Transverse colon (tissue), 4 donors: ENCODE results near the gene SEC61A1.

Experiments used
- CTCF ChIP-seq, 5 experiments: fragments of 200-600 bp in 3 of 5; fragments of 450-650 bp in 2 of 5; sonication (generic) in 3 of 5; IDR thresholded peaks; 1 replicate in 2 of 5; 2 replicates in 3 of 5; pipeline ENCODE4 v1.5.1; 2016 to 2017; ENCODE audit warnings: antibody characterized with exemption in 5 of 5, inconsistent platforms in 3 of 5, mild to moderate bottlenecking in 2 of 5, moderate library complexity in 1 of 5
- POLR2A ChIP-seq: fragments of 450-650 bp; IDR thresholded peaks from one replicate; pipeline ENCODE4 v1.6.1; 2016; ENCODE audit warnings: antibody characterized with exemption, mild to moderate bottlenecking, moderate library complexity
- POLR2AphosphoS5 ChIP-seq, 3 donors: sonication (generic); formaldehyde crosslinking; IDR thresholded peaks; one replicate each; pipeline ENCODE4 v1.6.1; 2016; ENCODE audit warnings: antibody characterized with exemption in 3 of 3

- no peak for TF ChIP-seq CTCF (IDR thresholded peaks at IDR 0.05)
- TF ChIP-seq POLR2A: no peak
- TF ChIP-seq POLR2AphosphoS5 (IDR thresholded peaks at IDR 0.05): no peak
Measured at GRCh38 chr3:128064962-128065361, 12.7 kb downstream of the SEC61A1 start.
